GM10248 (cell line): ENCODE results near the gene SMAD3.

ENCODE experiments used
- CTCF ChIA-PET: fragments of 300-600 bp; sonication (Branson Sonifier 250); formaldehyde crosslinking; extraction: SDS; loops from one replicate; lab custom pipeline; 2021; ENCODE audit warnings: antibody characterized with exemption; lab: Yijun Ruan, JAX
- POLR2A ChIA-PET: fragments of 350-650 bp; sonication (Branson Sonifier 250); formaldehyde crosslinking; extraction: SDS; loops from one replicate; lab custom pipeline; 2020; ENCODE audit warnings: antibody characterized with exemption; lab: Yijun Ruan, JAX
- DNase-seq: peaks from one replicate; pipeline ENCODE4 v3.0.0; 2012; ENCODE audit errors: extremely low spot score
- TF ChIP-seq, protein P1 (sequence below): IDR thresholded peaks from 2 replicates; pipeline ENCODE4 v1.5.1; 2012; ENCODE audit warnings: mild to moderate bottlenecking, low read depth; ENCODE audit errors: extremely low read depth, missing control alignments, control extremely low read depth

The SMAD3 gene

DNA sequence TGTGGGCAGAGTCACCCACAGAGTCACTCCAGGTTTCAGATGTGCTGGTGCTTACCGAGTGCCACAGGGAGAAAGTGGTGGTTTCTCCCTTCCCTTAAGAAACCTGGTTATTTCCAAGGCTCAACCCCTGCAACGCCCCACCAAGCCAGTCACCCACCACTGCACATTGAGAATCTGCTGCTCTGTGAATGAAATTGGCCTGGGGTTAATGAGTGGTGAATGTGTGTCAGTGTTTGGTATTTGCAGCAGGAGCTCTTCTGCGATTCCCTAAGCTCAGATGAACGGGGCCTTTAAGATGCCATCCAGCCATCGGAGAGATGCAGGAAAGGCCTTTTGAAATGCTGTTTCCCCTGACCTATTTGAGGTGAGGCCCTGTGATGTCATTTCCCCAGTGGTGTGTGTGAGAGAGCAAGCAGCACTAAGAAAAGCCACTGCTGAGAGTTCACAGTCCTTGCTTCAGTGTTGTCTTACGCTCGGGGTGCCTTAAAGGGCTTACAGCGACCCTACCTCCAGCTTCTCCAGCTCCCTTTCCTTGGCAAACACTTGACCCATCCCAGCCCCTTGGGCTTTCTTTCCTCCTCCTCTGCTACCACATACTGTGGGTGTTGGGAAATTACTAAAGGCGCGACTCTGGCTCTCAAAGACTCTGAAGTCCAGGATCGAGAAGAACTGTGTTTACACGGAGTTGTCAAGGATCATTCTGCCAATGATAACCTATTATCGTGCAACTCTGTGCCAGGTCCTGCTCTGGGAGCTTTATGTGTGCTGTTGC lies 68.9 kb downstream of the SMAD3 start:
- TF ChIP-seq, protein P1, sequence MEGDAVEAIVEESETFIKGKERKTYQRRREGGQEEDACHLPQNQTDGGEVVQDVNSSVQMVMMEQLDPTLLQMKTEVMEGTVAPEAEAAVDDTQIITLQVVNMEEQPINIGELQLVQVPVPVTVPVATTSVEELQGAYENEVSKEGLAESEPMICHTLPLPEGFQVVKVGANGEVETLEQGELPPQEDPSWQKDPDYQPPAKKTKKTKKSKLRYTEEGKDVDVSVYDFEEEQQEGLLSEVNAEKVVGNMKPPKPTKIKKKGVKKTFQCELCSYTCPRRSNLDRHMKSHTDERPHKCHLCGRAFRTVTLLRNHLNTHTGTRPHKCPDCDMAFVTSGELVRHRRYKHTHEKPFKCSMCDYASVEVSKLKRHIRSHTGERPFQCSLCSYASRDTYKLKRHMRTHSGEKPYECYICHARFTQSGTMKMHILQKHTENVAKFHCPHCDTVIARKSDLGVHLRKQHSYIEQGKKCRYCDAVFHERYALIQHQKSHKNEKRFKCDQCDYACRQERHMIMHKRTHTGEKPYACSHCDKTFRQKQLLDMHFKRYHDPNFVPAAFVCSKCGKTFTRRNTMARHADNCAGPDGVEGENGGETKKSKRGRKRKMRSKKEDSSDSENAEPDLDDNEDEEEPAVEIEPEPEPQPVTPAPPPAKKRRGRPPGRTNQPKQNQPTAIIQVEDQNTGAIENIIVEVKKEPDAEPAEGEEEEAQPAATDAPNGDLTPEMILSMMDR: no peak
- ChIA-PET CTCF (interaction anchor here (1.0 to 2.9 kb wide), 5 partner anchors 9 to 29 kb away, joined by 4 to 8 read pairs (median 6); no protein-coding TSS in a partner anchor), POLR2A (no interaction called here)
- peak; percentile 76 for DNase-seq

DNA sequence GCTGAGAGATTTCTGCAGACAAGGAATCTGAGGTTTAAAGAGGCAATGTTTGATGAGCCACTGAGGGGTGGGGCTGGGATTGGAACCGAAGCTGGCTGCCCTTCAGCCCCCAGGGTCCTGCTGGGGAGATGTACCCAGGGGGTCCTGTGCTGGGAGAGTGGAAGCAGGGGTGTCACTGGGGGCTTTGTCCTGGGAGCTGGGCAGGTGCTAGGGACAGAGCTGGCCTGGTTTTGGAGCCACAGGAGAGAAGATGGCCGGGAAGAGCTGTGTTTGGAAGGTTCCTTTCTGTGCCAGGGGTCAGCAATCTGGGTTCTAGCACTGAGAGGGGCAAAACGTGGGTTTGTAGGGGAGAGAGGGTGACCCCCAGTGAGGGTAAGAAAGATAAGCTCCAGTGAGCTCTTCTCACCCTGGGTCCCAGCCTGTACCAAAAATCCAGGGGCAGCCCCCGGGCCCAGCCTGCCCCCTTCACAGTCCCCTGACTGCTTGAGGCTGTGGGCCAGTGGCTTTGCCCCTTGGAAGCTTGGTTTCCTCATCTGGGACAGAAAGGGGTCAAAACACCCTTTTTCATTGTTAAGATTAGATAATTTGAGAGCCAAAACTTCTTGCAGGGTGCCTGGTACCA lies 69.6 kb downstream of the SMAD3 start:
- TF ChIP-seq, protein P1: no peak
- CTCF ChIA-PET: interaction anchor here (1.5 to 2.9 kb wide), 4 partner anchors 11 to 30 kb away, joined by 4 to 8 read pairs (median 7); no protein-coding TSS in a partner anchor
- POLR2A ChIA-PET: interaction anchor here (0.7 kb wide), 1 partner anchor 194 kb away, joined by 4 read pairs; no protein-coding TSS in a partner anchor
- DNase-seq: no peak

DNA sequence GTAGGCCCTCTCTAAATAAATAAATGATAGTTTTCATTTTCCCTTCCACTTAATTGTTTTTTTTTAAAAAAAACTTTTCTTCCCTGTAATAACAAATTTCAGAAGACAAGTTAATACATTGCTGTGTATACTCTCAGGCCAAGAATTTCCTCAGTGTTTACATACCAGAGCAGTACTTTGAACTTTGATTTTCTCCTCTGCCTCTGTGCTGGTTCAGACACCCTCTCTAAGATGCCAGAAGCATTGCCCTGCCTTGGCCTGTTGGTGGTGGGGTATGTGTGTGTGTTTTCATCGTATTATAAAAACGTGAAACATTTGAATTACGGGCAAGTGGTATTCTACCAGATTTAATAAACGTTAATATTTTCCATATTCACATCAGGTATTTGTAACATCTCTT lies 70.1 kb downstream of the SMAD3 start:
- POLR2A ChIA-PET: interaction anchor here (0.7 kb wide), 1 partner anchor 194 kb away, joined by 4 read pairs; no protein-coding TSS in a partner anchor

DNA sequence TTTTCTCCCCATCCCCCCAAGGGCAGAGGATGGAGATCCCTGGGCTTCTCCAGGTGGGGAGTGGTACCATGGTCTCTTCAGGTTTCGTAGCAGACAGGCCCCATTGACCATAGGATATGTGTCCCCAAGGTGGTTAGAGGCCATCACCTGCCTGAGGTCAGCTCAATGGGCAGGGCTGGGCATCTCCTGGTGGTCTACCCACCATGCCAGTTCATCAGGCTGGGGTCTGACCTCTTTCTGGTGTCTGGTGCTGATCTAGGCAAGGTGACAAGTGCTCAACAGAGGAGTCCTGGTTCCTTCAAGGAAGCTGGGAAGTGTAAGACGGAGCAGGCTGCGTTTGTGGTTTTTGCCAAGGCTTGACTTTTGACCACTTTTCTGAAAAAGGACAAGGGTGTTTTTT lies 71.4 kb downstream of the SMAD3 start:
- TF ChIP-seq, protein P1: no peak
- ChIA-PET CTCF (interaction anchor here (1.2 to 2.0 kb wide), 3 partner anchors 12 to 56 kb away, joined by 4 to 5 read pairs (median 4); no protein-coding TSS in a partner anchor), POLR2A (no interaction called here)
- DNase-seq: no peak

More for the DNA sequence above, 70.1 kb downstream of the SMAD3 start:
- DNase-seq: no peak
- TF ChIP-seq, protein P1: no peak
- CTCF ChIA-PET: interaction anchor here (1.5 to 2.9 kb wide), 3 partner anchors 10 to 18 kb away, joined by 6 to 8 read pairs (median 8); no protein-coding TSS in a partner anchor

DNA sequence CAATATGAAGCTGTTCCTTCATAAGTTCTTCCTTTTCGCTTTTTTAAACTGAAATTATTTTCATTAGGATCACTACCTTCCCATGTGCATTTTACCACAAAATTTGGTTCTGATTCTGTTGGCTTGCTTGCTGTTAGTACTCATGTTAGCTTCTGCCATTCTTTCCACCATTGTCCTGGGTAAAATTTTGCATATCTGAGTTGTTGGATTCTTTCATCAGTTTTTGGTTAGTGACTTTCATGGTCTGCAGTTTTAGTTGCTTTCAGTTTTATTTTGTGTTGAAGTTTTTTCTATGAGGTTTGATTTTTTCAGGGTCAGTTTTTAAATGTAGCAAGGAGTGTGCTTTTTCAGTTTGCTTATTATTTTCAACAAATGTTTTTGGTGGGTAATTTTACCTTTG lies 71.9 kb downstream of the SMAD3 start:
- CTCF ChIA-PET: interaction anchor here (1.2 to 2.0 kb wide), 3 partner anchors 13 to 56 kb away, joined by 4 to 5 read pairs (median 4); no protein-coding TSS in a partner anchor
- POLR2A ChIA-PET: no interaction called here
- no peak for DNase-seq

More for the DNA sequence above, 71.9 kb downstream of the SMAD3 start:
- TF ChIP-seq, protein P1: no peak
